C4-2B (cell line): ENCODE measurements around the gene ZAP70.

Experiments
- CTCF ChIP-seq: fragments of 450-650 bp; conservative IDR thresholded peaks from 2 replicates; pipeline ENCODE4 v1.5.1; 2017; ENCODE audit warnings: mild to moderate bottlenecking
- ZFX ChIP-seq: fragments of 450-650 bp; IDR thresholded peaks from 2 replicates; pipeline ENCODE4 v1.6.1; 2017

GRCh38 chr2:97722227-97722626 is 8.9 kb downstream of the ZAP70 start:
- TF ChIP-seq CTCF (no peak), ZFX (no peak)
